NCI-H1930 (cell line): Measurements from ENCODE around the gene VIPR2.
"Not testable (repeated sequence)": the region's sequence is repeated elsewhere in the genome, so short reads cannot be mapped to it uniquely, and the experiment has no call there.

Source experiments
- DNase-seq, 2 experiments: peaks; one replicate each; lab custom pipeline; 2025; lab: John Stamatoyannopoulos, UW

Gene VIPR2

DNA sequence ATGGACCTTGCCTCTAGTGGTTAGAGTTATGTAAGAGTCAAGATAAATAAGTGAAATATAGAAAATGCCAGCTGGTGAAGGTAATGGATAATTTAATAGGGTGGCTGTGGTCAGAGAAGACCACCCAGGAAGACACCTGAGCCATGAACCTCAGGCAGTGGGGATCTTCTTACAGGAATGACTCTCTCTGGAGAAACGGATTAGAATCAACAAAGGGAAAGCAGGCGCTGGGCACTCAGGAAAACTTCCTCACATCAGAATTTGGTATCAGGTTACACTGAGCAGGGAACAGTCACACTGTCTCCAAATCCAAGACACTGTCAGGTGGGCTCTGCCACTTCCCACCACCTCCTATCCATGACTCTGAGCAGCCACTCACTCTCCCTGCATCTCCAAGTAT is 155.7 kb downstream of the VIPR2 start:
- DNase-seq = no peak

DNA sequence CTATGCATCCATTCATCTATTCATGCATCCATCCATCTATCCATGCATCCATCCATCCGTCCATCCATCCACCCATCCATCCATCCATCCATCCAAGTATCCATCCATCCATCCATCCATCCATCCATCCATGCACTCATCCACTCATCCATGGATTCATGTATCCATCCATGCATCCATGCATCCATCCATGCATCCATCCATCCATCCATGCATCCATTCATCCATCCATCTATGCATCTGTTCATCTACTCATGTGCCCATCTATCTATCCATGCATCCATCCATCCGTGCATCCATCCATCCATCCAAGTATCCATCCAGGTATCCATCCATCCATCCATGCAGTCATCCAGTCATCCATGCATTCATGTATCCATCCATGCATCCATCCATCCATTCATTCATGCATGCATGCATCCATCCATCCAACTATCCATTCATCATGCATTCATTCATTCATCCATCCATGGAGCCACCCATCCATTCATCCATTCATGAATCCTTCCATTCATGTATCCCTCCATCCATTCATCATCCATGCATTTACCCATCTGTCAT is 156.3 kb downstream of the VIPR2 start:
- DNase-seq = no peak

DNA sequence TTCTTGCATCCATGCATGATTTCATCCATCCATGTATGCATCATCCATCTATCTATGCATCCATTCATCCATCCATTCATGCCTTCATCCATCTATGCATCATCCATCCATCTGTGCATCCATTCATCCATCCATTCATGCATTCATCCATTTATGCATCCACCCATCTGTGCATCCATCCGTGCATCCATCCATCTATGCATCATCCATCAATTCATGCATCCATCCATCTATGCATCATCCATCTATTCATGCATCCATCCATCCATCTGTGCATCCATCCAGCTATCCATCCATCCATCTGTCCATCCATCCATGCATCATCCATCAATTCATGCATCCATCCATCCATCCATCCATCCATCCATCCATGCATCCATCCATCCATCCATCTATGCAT is 157.0 kb downstream of the VIPR2 start:
- no peak for DNase-seq

DNA sequence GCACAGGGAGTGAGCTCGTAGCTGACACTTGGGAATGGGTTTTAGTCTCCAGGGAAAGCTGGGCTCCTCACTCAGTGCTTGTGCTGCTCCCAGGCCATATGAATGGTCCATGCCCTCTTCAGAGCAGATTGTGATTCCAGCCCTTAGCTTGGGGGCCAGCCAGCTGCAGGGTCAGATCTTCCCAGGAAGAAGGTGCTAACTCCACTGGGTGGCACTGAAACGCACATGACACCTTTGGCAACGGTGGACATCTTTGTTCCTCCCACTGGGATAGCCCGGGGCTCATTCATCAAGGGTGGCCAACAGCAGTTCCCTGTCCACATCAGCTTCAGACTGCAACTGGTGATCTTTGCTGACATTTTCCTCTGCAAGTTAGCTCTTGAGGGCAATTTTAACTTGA is 159.1 kb downstream of the VIPR2 start:
- no peak for DNase-seq

DNA sequence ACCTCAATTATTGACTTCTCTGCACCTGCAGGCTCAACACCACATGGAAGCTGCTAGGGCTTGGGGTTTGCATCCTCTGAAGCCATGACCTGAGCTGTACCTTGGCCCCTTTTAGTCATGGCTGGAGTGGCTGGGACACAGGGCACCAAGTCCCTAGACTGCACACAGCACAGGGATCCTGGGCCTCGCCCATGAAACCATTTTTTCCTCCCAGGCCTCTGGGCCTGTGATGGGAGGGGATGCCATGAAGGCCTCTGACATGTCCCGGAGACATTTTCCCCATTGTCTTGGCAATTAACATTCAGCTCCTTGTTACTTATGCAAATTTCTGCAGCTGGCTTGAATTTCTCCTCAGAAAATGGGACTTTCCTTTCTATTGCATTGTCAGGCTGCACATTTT is 160.7 kb downstream of the VIPR2 start:
- DNase-seq = not testable (repeated sequence)

DNA sequence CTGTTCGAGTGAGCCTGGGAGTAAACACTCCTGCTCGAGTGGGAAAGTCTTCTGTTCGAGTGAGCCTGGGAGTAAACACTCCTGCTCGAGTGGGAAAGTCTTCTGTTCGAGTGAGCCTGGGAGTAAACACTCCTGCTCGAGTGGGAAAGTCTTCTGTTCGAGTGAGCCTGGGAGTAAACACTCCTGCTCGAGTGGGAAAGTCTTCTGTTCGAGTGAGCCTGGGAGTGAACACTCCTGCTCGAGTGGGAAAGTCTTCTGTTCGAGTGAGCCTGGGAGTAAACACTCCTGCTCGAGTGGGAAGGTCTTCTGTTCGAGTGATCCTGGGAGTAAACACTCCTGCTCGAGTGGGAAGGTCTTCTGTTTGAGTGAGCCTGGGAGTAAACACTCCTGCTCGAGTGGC is 162.6 kb downstream of the VIPR2 start:
- DNase-seq = not testable (repeated sequence)

DNA sequence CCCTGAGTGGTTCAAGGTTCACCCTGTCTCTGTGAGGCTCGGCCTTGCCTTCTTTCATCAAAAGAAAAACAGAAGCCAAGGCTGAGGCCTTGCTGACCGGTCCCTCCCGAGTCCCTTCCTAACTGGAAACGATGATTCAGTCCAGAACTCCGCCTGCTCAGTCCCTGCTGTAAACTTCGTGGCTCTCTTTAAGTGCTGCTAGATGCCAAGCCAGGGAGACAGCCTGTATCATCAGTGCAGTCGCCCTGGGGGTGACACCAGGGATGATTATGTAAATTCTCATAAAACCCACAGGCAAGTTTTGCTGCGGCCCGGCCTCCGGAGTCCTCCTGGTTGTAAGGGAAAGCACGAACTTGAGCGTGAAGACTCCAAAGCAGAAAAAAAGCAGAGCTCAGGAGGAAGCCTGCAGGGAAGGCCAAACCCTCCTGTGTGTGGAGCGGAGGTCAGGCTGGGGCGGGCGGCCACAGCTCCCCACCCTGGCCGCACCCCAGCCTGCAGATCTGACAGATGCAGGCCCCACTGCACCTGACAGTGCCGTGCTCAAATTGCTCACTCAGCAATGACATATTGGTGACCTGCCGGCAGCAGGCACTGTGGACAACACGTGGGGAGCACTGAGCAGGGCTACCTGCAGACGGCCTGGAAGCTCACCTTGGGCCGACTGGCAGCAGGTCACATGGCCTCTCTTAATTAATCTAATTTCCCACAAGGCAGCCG is 164.9 kb downstream of the VIPR2 start:
- no peak for DNase-seq

DNA sequence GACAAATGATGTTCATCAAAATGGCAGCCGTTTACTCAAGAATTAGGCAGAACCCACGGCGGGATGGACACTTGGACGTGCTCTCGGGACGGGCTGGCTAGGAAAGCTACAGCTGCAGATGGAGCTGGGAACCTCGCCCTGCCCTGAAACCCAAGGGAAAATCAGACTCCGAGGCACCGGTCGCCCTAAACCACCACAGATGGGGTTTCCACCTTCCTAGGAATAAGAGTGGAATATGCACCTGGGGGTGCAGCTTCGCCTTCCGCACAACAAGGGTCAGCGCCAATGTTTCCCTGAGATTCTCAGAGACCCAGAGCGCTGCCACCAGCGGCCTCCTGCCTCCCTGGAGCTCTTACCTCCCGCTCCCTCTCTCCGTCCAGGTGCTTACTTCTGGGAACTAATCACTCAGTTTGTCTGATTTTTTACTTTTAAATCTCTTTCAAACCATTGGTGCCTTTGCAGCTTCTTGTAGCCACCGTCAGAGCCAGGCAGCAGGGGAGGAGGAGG is 165.6 kb downstream of the VIPR2 start:
- DNase-seq = no peak
